BLaER1 (cell line): ENCODE measurements around the gene TLE2.
"Not testable (repeated sequence)": the region's sequence is repeated elsewhere in the genome, so short reads cannot be mapped to it uniquely, and the experiment has no call there.

ENCODE experiments used
- H3K27ac ChIP-seq: shearing (Covaris generic); formaldehyde crosslinking; 2 replicates; pipeline ENCODE4 v1.8.1; 2022
- H3K27me3 ChIP-seq: shearing (Covaris generic); formaldehyde crosslinking; 2 replicates; pipeline ENCODE4 v1.8.1; 2022
- H3K36me3 ChIP-seq: shearing (Covaris generic); formaldehyde crosslinking; 2 replicates; pipeline ENCODE4 v1.8.1; 2022
- H3K4me1 ChIP-seq: shearing (Covaris generic); formaldehyde crosslinking; 2 replicates; pipeline ENCODE4 v1.8.1; 2022
- H3K4me2 ChIP-seq: shearing (Covaris generic); formaldehyde crosslinking; 2 replicates; pipeline ENCODE4 v1.8.1; 2022
- H3K4me3 ChIP-seq: shearing (Covaris generic); formaldehyde crosslinking; 2 replicates; pipeline ENCODE4 v1.8.1; 2022
- H3K9ac ChIP-seq: shearing (Covaris generic); formaldehyde crosslinking; 2 replicates; pipeline ENCODE4 v1.8.1; 2022
- H3K9me3 ChIP-seq: shearing (Covaris generic); formaldehyde crosslinking; 2 replicates; pipeline ENCODE4 v1.8.1; 2022
- H4K20me1 ChIP-seq: shearing (Covaris generic); formaldehyde crosslinking; 2 replicates; pipeline ENCODE4 v1.8.1; 2022
- Cebpa-rat ChIP-seq: shearing (Covaris generic); IDR thresholded peaks from 2 replicates; pipeline ENCODE4 v1.8.1; 2022

Gene TLE2

DNA sequence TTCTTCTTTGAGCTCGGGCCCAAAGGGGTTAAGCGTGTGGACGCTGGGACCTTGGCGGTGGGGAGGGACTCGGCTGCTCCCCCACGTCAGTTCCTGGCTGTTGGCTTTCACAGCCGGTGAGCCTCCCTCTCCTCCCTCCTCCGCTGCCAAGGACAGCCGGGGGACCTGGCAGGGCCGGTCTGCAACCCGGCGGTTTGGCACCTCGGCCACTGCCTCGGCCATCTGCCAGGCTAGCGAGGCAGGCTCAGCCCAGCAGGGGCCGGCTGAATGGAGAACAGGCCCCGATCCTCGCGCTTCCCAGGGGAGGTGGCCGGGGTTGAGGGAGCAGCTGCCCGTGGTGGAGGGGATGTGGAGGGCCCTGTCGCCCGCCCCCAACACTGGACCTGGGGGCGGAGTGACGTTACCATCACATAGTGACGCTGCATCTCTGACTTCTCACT is 28.2 kb upstream of the TLE2 start:
- Histone ChIP-seq H3K4me2 (peak overlapping the region; percentile 91), H3K27ac (peak overlapping the region; percentile 69), H3K36me3 (peaks cover 75% of the 10 kb centered on the region), H3K27me3 (no peaks in the 10 kb centered on the region), H3K4me3 (peak overlapping the region; percentile 29; the same call in 1 of the 2 replicates), H3K4me1 (peaks cover 79% of the 10 kb centered on the region), H3K9ac (peak overlapping the region; percentile 66), H3K9me3 (no peaks in the 10 kb centered on the region), H4K20me1 (peaks cover 84% of the 10 kb centered on the region)
- TF ChIP-seq Cebpa-rat: no peak

DNA sequence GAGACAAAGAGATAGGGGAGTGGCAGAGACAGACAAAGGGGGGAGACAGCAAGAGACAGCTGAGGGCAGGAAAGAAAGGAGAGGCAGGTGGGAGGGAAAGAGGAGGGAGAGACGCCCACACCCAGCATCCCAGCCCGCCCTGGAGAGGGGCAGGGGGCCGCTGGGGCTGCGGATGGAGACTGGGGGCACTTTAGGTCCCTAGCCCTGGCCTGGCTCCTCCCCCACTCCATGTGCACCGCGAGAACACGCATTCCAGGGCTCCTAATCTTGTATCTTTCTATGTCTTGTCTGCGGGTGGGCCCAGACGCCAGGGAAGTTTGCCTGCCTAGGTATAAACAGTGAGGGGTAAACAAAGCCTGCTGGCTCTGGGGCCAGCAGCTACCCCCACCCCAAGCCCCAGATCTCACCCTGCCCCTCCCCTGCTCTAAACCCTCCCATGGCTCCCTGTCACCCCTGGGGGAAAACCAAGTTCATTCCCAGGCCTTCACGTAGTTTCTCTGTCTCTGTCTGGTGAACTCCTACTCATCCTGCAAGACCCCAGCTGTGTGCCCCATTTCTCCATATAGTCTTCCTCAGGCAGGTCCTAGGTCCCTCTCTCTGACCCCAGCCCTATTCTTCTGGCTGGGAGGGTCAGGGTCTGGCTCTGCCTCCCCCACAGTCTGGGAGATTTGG is 27.5 kb upstream of the TLE2 start:
- peaks cover 79% of the 10 kb centered on the region for H3K4me1 ChIP-seq
- no peak overlapping the region for H3K9ac ChIP-seq
- no peaks in the 10 kb centered on the region for H3K27me3 ChIP-seq
- TF ChIP-seq Cebpa-rat: no peak
- H3K36me3 ChIP-seq: peaks cover 80% of the 10 kb centered on the region
- H3K9me3 ChIP-seq: no peaks in the 10 kb centered on the region
- H3K4me2 ChIP-seq: peak overlapping the region; percentile 91; the same call in 1 of the 2 replicates
- H4K20me1 ChIP-seq: peaks cover 84% of the 10 kb centered on the region
- H3K4me3 ChIP-seq: no peak overlapping the region
- no peak overlapping the region for H3K27ac ChIP-seq

DNA sequence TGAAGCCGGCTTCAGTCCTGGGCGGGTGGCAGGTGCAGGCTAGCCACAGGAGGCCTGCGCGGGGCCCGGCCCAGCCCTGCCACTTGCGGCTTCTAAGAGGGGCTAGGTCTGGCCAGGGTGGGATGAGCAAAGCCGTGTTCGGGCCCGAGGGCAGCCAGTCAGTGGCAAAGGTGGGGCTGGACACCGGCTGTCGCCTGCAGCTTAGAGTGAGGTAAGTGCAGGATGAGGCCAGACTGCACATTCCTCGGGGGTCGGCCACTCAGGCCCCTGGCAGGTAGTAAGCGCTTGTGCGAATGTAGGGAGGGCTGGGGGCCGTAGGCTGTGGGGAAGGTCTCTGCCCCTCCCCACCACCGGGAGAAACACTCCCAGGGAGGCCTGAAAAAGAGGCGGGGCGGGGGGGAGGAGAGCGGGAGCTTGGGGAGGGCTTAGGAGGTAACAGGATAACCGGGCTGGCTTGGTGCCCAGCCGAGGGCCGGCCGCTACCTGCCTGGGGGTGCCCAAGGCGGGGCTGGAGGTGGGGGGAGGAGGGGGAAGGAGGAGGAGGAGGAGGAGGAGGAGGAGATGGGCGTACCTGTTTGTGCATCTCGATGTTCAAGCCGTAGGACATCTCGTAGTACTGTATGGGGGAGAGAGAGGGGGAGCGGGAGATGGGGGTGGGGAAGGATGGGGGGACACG is 26.8 kb upstream of the TLE2 start:
- Histone ChIP-seq H3K9ac (0 out of 2 replicates have a peak overlapping the region, but pooled peaks have one; percentile 24), H3K4me2 (peak overlapping the region; percentile 36), H3K27ac (no peak overlapping the region), H3K36me3 (peaks cover 80% of the 10 kb centered on the region), H3K4me1 (peaks cover 76% of the 10 kb centered on the region), H3K9me3 (no peaks in the 10 kb centered on the region), H3K27me3 (no peaks in the 10 kb centered on the region), H4K20me1 (peaks cover 81% of the 10 kb centered on the region), H3K4me3 (no peak overlapping the region)
- TF ChIP-seq Cebpa-rat: no peak

DNA sequence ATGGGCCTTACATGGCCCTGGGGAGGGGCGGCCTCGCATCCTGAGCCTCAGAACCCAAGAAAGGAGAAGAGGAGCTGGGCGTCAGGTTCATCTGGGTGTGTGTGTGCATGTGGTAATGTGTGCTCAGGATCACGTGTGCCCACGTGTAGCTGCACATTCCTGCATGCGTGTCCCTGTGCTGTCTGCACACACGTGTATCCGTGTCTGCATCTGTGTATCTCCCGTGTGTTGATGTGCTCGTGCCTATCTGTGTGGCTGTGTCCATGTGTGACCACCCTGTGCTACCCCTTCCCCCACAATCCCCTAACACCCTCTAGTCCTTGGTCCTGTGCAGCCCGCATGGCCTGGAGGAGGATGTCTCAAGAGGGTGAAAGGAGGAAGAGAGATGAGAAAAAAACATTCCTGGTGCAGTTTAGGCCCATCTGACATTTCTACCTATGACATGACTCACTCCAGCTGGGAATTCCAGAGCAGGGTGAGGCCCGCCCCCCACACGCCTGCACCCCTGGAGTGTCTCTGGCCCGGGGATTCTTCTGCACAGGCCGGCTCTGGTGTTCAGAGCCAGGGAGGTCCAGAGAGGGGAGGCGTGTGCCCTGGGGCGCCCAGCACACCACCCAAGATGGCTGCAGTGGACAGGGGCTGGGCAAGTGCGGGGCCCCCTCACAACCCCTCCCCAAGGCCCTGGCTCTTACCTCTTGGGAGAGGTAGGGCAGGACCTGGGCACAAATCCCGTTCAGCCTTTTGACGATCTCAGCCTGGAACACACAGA is 26.1 kb upstream of the TLE2 start:
- H3K9me3 ChIP-seq: no peaks in the 10 kb centered on the region
- H3K4me1 ChIP-seq: peaks cover 69% of the 10 kb centered on the region
- 0 out of 2 replicates have a peak overlapping the region, but pooled peaks have one; percentile 41 for H3K27ac ChIP-seq
- H3K27me3 ChIP-seq: no peaks in the 10 kb centered on the region
- peaks cover 80% of the 10 kb centered on the region for H3K36me3 ChIP-seq
- peaks cover 74% of the 10 kb centered on the region for H4K20me1 ChIP-seq
- peak overlapping the region; percentile 36 for H3K4me2 ChIP-seq
- no peak overlapping the region for H3K4me3 ChIP-seq
- H3K9ac ChIP-seq: 0 out of 2 replicates have a peak overlapping the region, but pooled peaks have one; percentile 24
- no peak for TF ChIP-seq Cebpa-rat

DNA sequence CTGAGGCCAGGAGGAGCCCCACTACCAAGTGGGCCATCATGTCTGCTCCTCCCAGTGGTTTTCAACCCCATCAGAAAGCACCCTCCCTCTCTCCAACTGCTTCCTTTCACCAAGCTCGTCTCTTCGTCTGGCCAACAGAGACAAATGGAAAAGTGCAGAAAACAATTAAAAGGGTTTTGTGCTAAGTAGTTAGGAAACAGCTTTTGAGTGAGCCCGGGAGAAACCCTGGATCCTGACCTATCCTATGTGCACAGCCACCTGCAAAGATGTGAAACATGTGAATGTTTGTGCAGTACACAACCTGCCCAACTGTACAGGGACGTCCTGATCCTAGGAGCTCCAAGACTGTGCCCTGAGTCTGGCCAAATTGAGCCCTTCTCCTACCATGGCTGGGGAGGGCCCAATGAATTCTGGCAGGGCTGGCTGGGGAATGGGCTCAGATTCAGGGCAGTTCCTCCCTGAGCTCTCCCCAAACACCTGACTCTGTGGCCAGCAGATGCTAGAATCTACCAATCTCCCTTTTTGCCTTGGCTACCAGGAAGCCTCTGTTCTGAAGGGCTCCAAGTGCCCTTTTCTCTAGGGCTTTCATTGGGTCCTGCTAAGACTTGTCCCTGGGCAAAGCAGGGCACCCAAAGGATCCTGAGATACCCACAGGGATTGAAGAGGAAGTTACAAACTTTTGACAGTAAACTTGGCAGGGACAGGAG is 25.3 kb upstream of the TLE2 start:
- peak overlapping the region; percentile 36 for H3K4me2 ChIP-seq
- no peak overlapping the region for H3K9ac ChIP-seq
- no peak for TF ChIP-seq Cebpa-rat
- H3K9me3 ChIP-seq: no peaks in the 10 kb centered on the region
- no peaks in the 10 kb centered on the region for H3K27me3 ChIP-seq
- peaks cover 67% of the 10 kb centered on the region for H4K20me1 ChIP-seq
- H3K4me3 ChIP-seq: no peak overlapping the region
- H3K4me1 ChIP-seq: peaks cover 62% of the 10 kb centered on the region
- H3K36me3 ChIP-seq: peaks cover 74% of the 10 kb centered on the region
- 0 out of 2 replicates have a peak overlapping the region, but pooled peaks have one; percentile 41 for H3K27ac ChIP-seq

DNA sequence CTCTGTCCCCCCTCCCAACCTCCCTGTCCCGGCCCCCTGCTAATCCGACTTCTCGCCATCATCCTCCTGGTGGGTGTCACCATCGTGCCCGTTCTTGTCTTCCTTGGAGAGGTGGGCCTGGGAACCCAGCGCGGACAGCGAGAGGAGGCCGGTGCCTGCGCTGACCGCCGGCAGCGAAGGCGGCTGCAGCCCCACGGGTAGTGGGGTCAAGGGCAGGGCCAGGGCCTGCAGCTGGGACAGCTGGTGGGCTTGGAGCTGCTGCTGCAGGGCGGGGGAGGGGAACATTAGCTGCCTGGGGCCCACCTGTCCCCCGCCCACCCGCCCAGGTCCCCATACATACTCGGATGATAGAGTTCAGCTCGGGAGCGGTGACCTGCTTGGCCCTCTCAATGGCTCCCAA is 24.7 kb upstream of the TLE2 start:
- TF ChIP-seq Cebpa-rat: no peak
- H3K9me3 ChIP-seq: no peaks in the 10 kb centered on the region
- no peak overlapping the region for H3K9ac ChIP-seq
- no peak overlapping the region for H3K4me3 ChIP-seq
- no peaks in the 10 kb centered on the region for H3K27me3 ChIP-seq
- no peak overlapping the region for H3K27ac ChIP-seq
- H3K36me3 ChIP-seq: peaks cover 67% of the 10 kb centered on the region
- H3K4me2 ChIP-seq: peak overlapping the region; percentile 45
- H4K20me1 ChIP-seq: peaks cover 60% of the 10 kb centered on the region
- H3K4me1 ChIP-seq: peaks cover 58% of the 10 kb centered on the region

DNA sequence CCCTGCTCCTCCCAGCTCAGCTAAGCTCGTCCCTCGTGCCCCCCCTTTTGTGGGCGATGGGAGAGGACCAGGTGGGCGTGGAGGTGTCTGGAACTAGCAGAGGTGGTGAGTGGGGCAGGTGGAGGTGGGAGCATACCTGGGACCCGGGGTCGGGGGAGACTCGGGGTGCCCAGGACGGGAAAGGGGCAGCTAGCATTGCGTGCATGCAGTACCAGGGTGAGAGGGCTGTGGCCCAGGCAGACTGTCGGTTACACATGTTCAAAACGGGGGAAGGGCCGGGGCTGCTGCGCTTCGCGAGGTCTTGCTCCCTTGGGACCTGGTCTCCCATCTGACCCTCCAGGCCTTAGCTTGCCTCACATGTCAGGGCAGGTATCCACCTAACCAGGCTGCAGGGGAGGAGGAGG is 24.1 kb upstream of the TLE2 start:
- H3K4me1 ChIP-seq: peaks cover 58% of the 10 kb centered on the region
- no peak overlapping the region for H3K27ac ChIP-seq
- peaks cover 62% of the 10 kb centered on the region for H3K36me3 ChIP-seq
- no peak overlapping the region for H3K4me3 ChIP-seq
- H4K20me1 ChIP-seq: peaks cover 55% of the 10 kb centered on the region
- no peak overlapping the region for H3K9ac ChIP-seq
- no peak for TF ChIP-seq Cebpa-rat
- H3K27me3 ChIP-seq: no peaks in the 10 kb centered on the region
- no peaks in the 10 kb centered on the region for H3K9me3 ChIP-seq
- peak overlapping the region; percentile 45 for H3K4me2 ChIP-seq

DNA sequence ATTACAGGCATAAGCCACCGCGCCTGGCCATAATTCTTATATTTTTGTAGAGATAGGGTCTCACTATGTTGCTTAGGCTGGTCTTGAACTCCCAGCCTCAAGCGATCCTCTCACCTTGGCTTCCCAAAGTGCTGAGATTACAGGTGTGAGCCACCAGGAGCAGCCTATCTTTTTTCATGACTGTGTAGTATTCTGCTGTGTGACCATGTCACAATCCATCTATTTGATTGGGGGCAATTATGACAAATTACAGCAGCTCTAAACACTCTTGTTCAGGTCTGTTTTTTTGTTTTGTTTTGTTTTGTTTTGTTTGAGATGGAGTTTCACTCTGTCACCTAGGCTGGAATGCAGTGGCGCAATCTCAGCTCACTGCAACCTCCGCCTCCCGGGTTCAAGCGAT is 20.9 kb upstream of the TLE2 start:
- not testable (repeated sequence) for H3K4me2 ChIP-seq, H3K9ac ChIP-seq, H3K4me3 ChIP-seq, H3K27ac ChIP-seq, H3K27me3 ChIP-seq, H3K9me3 ChIP-seq
- Histone ChIP-seq H3K4me1 (peaks cover 53% of the 10 kb centered on the region), H3K36me3 (peaks cover 33% of the 10 kb centered on the region), H4K20me1 (peaks cover 26% of the 10 kb centered on the region)

DNA sequence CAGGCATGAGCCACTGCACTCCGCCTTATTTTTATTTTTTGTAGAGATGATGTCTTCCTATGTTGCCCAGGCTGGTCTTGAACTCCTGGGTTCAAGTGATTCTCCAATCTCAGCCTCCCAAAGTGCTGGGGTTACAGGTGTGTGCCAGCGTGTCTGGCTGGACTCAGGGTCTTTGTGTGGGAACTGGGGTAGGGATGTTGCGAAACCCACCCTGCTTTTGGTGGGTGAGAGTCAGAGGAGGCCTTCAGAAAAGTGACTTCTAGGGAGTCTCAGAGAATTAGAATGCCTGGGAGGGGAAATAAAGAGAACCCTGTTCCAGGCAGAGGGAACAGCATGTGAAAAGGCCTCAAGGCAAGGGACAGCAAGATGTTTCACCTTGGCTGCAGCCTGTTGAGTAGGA is 20.0 kb upstream of the TLE2 start:
- no peak overlapping the region for H3K9ac ChIP-seq
- no peaks in the 10 kb centered on the region for H3K9me3 ChIP-seq
- peaks cover 53% of the 10 kb centered on the region for H3K4me1 ChIP-seq
- peaks cover 23% of the 10 kb centered on the region for H3K36me3 ChIP-seq
- H3K27ac ChIP-seq: no peak overlapping the region
- no peak overlapping the region for H3K4me2 ChIP-seq
- H3K27me3 ChIP-seq: no peaks in the 10 kb centered on the region
- peaks cover 17% of the 10 kb centered on the region for H4K20me1 ChIP-seq
- no peak overlapping the region for H3K4me3 ChIP-seq
- TF ChIP-seq Cebpa-rat: peak; percentile 52
